Measurements from ENCODE around the gene NRXN3.

- TF ChIP-seq GABPA (IDR thresholded peaks at IDR 0.05 in 1 of 2, conservative IDR thresholded peaks at IDR 0.05 in 1 of 2) (no peak), CTCF (IDR thresholded peaks at IDR 0.05; ENCODE audit: low read depth, low read length, missing input control) (no peak), ATF3 (IDR thresholded peaks at IDR 0.05) (no peak)
These were observed 1418.2 kb downstream of the NRXN3 start for GRCh38 chr14:79588398-79588797.
